HepG2 (cell line): ENCODE results near the gene DNM1. TPM values are rescaled to one million over a fixed set of nuclear protein-coding genes. Genes with fewer than 3 reads are reported as not detected.

ENCODE experiments used
- ATRX ChIP-seq: sonication (generic); formaldehyde crosslinking; IDR thresholded peaks from 2 replicates; pipeline ENCODE4 v1.4.0; 2020; ENCODE audit warnings: missing genetic modification reagents, borderline replicate concordance
- CBFB ChIP-seq: sonication (generic); formaldehyde crosslinking; IDR thresholded peaks from 2 replicates; pipeline ENCODE4 v1.4.0; 2020; ENCODE audit warnings: missing genetic modification reagents
- CENPT ChIP-seq: sonication (generic); formaldehyde crosslinking; IDR thresholded peaks from 2 replicates; pipeline ENCODE4 v1.8.0; 2022; ENCODE audit warnings: low read depth, mild to moderate bottlenecking, moderate library complexity, missing genetic modification reagents
- HNF1B ChIP-seq: sonication (generic); formaldehyde crosslinking; IDR thresholded peaks from 2 replicates; pipeline ENCODE4 v1.5.1; 2020; ENCODE audit warnings: mild to moderate bottlenecking, moderate library complexity, missing genetic modification reagents
- KMT2A ChIP-seq: sonication (generic); formaldehyde crosslinking; IDR thresholded peaks from 2 replicates; pipeline ENCODE4 v1.4.0; 2020; ENCODE audit warnings: missing genetic modification reagents
- LBX2 ChIP-seq: sonication (generic); formaldehyde crosslinking; IDR thresholded peaks from 2 replicates; pipeline ENCODE4 v1.5.0; 2020; ENCODE audit warnings: missing genetic modification reagents, mild to moderate bottlenecking, borderline replicate concordance
- MAX ChIP-seq: IDR thresholded peaks from 2 replicates; pipeline ENCODE4 v1.6.1; 2012; ENCODE audit warnings: inconsistent platforms
- NFYC ChIP-seq: IDR thresholded peaks from 2 replicates; pipeline ENCODE4 v1.6.1; 2016; ENCODE audit warnings: missing genetic modification reagents, missing compliant biosample characterization
- PAWR ChIP-seq: sonication (generic); formaldehyde crosslinking; IDR thresholded peaks from 2 replicates; pipeline ENCODE4 v1.4.0; 2020; ENCODE audit warnings: missing genetic modification reagents, mild to moderate bottlenecking, borderline replicate concordance
- PHF5A ChIP-seq: IDR thresholded peaks from one replicate; pipeline ENCODE4 v1.6.1; 2018; ENCODE audit warnings: low read depth, missing genetic modification reagents; ENCODE audit not compliant: unreplicated experiment
- RBM22 ChIP-seq: fragments of 200-400 bp; formaldehyde crosslinking; optimal IDR thresholded peaks from 2 replicates; pipeline ENCODE3; 2017; ENCODE audit warnings: mild to moderate bottlenecking, low read length, moderate library complexity
- SCMH1 ChIP-seq: sonication (generic); formaldehyde crosslinking; IDR thresholded peaks from 2 replicates; pipeline ENCODE4 v1.9.0; 2021; ENCODE audit warnings: missing genetic modification reagents, mild to moderate bottlenecking, borderline replicate concordance
- SETDB1 ChIP-seq: sonication (generic); formaldehyde crosslinking; IDR thresholded peaks from 2 replicates; pipeline ENCODE4 v1.5.1; 2020; ENCODE audit warnings: missing genetic modification reagents, mild to moderate bottlenecking, borderline replicate concordance
- THAP7 ChIP-seq: sonication (generic); formaldehyde crosslinking; IDR thresholded peaks from 2 replicates; pipeline ENCODE4 v1.8.1; 2023; ENCODE audit warnings: mild to moderate bottlenecking, missing genetic modification reagents
- ZBTB42 ChIP-seq: sonication (generic); formaldehyde crosslinking; IDR thresholded peaks from 2 replicates; pipeline ENCODE4 v1.5.0; 2020; ENCODE audit warnings: mild to moderate bottlenecking, missing genetic modification reagents
- ZBTB49 ChIP-seq: sonication (generic); formaldehyde crosslinking; IDR thresholded peaks from 2 replicates; pipeline ENCODE4 v1.4.0; 2020; ENCODE audit warnings: missing genetic modification reagents, borderline replicate concordance
- ZFP1 ChIP-seq: IDR thresholded peaks from 2 replicates; pipeline ENCODE4 v1.6.1; 2016
- ZKSCAN8 ChIP-seq: IDR thresholded peaks from 2 replicates; pipeline ENCODE4 v1.6.1; 2016; ENCODE audit warnings: borderline replicate concordance, missing genetic modification reagents, missing compliant biosample characterization
- ZNF230 ChIP-seq: sonication (generic); formaldehyde crosslinking; IDR thresholded peaks from 2 replicates; pipeline ENCODE4 v1.4.0; 2020; ENCODE audit warnings: mild to moderate bottlenecking, missing genetic modification reagents
- ZNF234 ChIP-seq: sonication (generic); formaldehyde crosslinking; conservative IDR thresholded peaks from 2 replicates; pipeline ENCODE4 v1.5.1; 2020; ENCODE audit warnings: mild to moderate bottlenecking, missing genetic modification reagents
- ZNF543 ChIP-seq: sonication (generic); formaldehyde crosslinking; IDR thresholded peaks from 2 replicates; pipeline ENCODE4 v1.4.0; 2020; ENCODE audit warnings: mild to moderate bottlenecking, missing genetic modification reagents
- ZNF710 ChIP-seq: sonication (generic); formaldehyde crosslinking; IDR thresholded peaks from 2 replicates; pipeline ENCODE4 v1.5.0; 2020; ENCODE audit warnings: mild to moderate bottlenecking, missing genetic modification reagents, borderline replicate concordance
- ZSCAN20 ChIP-seq: sonication (generic); formaldehyde crosslinking; IDR thresholded peaks from 2 replicates; pipeline ENCODE4 v1.4.0; 2020; ENCODE audit warnings: missing genetic modification reagents, mild to moderate bottlenecking, borderline replicate concordance
- polyA plus RNA-seq, 8 experiments: library from polyadenylated mRNA; depleted of rRNA in 3 of 8; stranded (reverse) in 7 of 8; unstranded in 1 of 8; fragments of >200 nt; fragmentation: Illumina TruSeq in 4 of 8; extraction: Trizol in 4 of 8; gene quantifications; 2 replicates each; pipeline versions ENCODE4 v1.2.1 to v1.2.3, GENCODE V29; 2011 to 2016; ENCODE audit warnings: low read depth in 4 of 8, missing spikeins in 1 of 8, mixed read lengths in 1 of 8; ENCODE audit not compliant: insufficient read depth in 1 of 8
- total RNA-seq, 5 experiments: library from RNA; depleted of rRNA; stranded (reverse); fragments of >200 nt; fragmentation: Illumina TruSeq; extraction: Trizol; gene quantifications; 2 replicates each; pipeline ENCODE4 v1.2.3, GENCODE V29; 2016; ENCODE audit warnings: low read depth in 1 of 5

Gene DNM1
- total and polyA plus RNA-seq, 2 of the 13 experiments (the other 11 are each of a cell fraction or from before 2014, with no cell fraction given) = 0.13 to 0.58 TPM

- TF ChIP-seq KMT2A (no peak), ZNF543 (CRISPR knock-in tag) (no peak), CENPT (no peak), ZBTB49 (no peak), SETDB1 (CRISPR knock-in tag) (no peak), HNF1B (CRISPR knock-in tag) (0 out of 2 replicates have a peak, but pooled peaks have one; percentile 29), ZBTB42 (CRISPR knock-in tag) (no peak), THAP7 (CRISPR knock-in tag) (no peak), ZSCAN20 (CRISPR knock-in tag) (no peak), SCMH1 (no peak), LBX2 (CRISPR knock-in tag) (no peak), ATRX (CRISPR knock-in tag) (no peak), PHF5A (CRISPR knock-in tag) (no peak), ZFP1 (CRISPR knock-in tag) (no peak), ZNF710 (no peak), ZNF230 (CRISPR knock-in tag) (no peak), PAWR (CRISPR knock-in tag) (no peak), RBM22 (no peak), NFYC (CRISPR knock-in tag) (no peak), ZNF234 (CRISPR knock-in tag) (no peak), CBFB (CRISPR knock-in tag) (no peak), MAX (peak; percentile 13; the same call in 1 of the 2 replicates), ZKSCAN8 (CRISPR knock-in tag) (no peak)
Measured at GRCh38 chr9:128203707-128204551, 750 bp downstream of the DNM1 start (continued).
